Fibroblast of lung (primary cell): ENCODE measurements around the gene CNR1.

ENCODE experiments used
- EZH2 ChIP-seq: IDR thresholded peaks from 2 replicates; pipeline ENCODE4 v1.5.1; 2012; ENCODE audit warnings: low read length, control low read depth, mild to moderate bottlenecking; ENCODE audit errors: missing control alignments
- TF ChIP-seq, protein P1 (sequence below), 2 donors: IDR thresholded peaks in 1 of 2; conservative IDR thresholded peaks in 1 of 2; 1 replicate in 1 of 2; 2 replicates in 1 of 2; pipeline ENCODE4 v1.5.1; 2011 to 2012; ENCODE audit warnings: low read length in 2 of 2, control low read depth in 1 of 2, inconsistent platforms in 1 of 2, low read depth in 1 of 2, mild to moderate bottlenecking in 1 of 2

DNA sequence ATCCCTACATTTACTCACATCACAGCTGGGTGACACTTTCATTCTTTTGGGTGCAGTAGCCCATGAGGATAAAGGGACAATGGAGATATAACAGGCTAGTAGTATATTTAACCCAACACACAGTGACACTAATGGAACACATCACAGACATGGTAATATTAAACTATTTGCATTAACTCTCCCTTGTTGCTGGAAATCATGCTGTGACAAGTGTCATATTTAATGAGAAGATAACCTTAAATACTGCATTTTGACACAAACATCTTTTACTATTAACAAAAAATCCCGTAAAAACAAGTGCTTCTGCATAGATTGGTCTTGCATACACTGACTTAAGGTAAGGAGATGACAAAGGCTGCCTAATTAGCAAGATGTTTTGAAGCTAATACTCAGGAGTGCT, 45.5 kb downstream of the CNR1 start:
- TF ChIP-seq, protein P1, sequence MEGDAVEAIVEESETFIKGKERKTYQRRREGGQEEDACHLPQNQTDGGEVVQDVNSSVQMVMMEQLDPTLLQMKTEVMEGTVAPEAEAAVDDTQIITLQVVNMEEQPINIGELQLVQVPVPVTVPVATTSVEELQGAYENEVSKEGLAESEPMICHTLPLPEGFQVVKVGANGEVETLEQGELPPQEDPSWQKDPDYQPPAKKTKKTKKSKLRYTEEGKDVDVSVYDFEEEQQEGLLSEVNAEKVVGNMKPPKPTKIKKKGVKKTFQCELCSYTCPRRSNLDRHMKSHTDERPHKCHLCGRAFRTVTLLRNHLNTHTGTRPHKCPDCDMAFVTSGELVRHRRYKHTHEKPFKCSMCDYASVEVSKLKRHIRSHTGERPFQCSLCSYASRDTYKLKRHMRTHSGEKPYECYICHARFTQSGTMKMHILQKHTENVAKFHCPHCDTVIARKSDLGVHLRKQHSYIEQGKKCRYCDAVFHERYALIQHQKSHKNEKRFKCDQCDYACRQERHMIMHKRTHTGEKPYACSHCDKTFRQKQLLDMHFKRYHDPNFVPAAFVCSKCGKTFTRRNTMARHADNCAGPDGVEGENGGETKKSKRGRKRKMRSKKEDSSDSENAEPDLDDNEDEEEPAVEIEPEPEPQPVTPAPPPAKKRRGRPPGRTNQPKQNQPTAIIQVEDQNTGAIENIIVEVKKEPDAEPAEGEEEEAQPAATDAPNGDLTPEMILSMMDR (conservative IDR thresholded peaks at IDR 0.05 in 1 of 2, IDR thresholded peaks at IDR 0.05 in 1 of 2; ENCODE audit: low read depth in 1 of 2, low read length in 2 of 2), result no peak
- TF ChIP-seq EZH2, result no peak
